HCT116 (cell line): ENCODE data around the gene SIPA1L3. TPM values are rescaled to one million over a fixed set of nuclear protein-coding genes. Genes with fewer than 3 reads are reported as not detected.

ENCODE experiments used
- ATAC-seq: fragments of 200-7000 bp; cut with Tn5 transposase; 2 replicates; pipeline ENCODE4 v1.9.1; 2020; ENCODE audit warnings: mild to moderate bottlenecking, moderate library complexity
- BruUV-seq: library from RNA; stranded (reverse); fragments of 400-500 nt; replicated peaks from 2 replicates; lab custom pipeline; 2021; lab: Mats Ljungman, UMichigan
- CTCF ChIA-PET: fragments of 300-600 bp; sonication (Branson Sonifier 250); formaldehyde crosslinking; loops from one replicate; lab custom pipeline; 2021; ENCODE audit warnings: antibody characterized with exemption; lab: Charles Lee
- POLR2A ChIA-PET: fragments of 300-600, 350-600 bp; sonication (Branson Sonifier 250); formaldehyde crosslinking; loops from one replicate; lab custom pipeline; 2021; ENCODE audit warnings: antibody characterized with exemption; lab: Charles Lee
- RAD21 ChIA-PET, 2 experiments: fragments of 300-600 bp; sonication (Branson Sonifier 250); formaldehyde crosslinking; loops; one replicate each; lab custom pipeline; 2023; ENCODE audit warnings: low total read pairs in 2 of 2; ENCODE audit not compliant: uncharacterized antibody in 2 of 2, unreplicated experiment in 2 of 2, low non-redundant PET in 1 of 2; lab: Charles Lee
- DNase-seq: peaks from one replicate; pipeline ENCODE4 v3.0.0-alpha.2; 2010; ENCODE audit warnings: low read depth, low spot score
- H2AFZ ChIP-seq: fragments of 200-600 bp; shearing (Covaris generic), sonication (generic); 2 replicates; pipeline ENCODE4 v1.6.1; 2017; ENCODE audit warnings: low read depth, mixed run types, mixed read lengths, antibody characterized with exemption, low read length; ENCODE audit not compliant: poor library complexity, severe bottlenecking
- H3K27ac ChIP-seq: 2 replicates; pipeline ENCODE4 v1.5.1; 2012; ENCODE audit warnings: low read depth, low read length
- H3K27me3 ChIP-seq: fragments of 200-600 bp; sonication (generic); 2 replicates; pipeline ENCODE4 v1.6.1; 2016; ENCODE audit warnings: mixed run types, low read length, mixed read lengths; ENCODE audit not compliant: insufficient read depth
- H3K36me3 ChIP-seq, 2 experiments: fragments of 200-500 bp in 1 of 2; fragments of 200-600 bp in 1 of 2; sonication (Bioruptor generic) in 1 of 2; sonication (generic) in 1 of 2; 2 replicates each; pipeline versions ENCODE4 v1.5.1 to v1.6.1; 2014 to 2016; ENCODE audit warnings: low read length in 2 of 2, inconsistent platforms in 1 of 2, mixed read lengths in 1 of 2, mixed run types in 1 of 2; ENCODE audit not compliant: insufficient read depth in 2 of 2, control insufficient read depth in 1 of 2
- H3K4me1 ChIP-seq, 2 experiments: fragments of 200-600 bp in 1 of 2; sonication (generic) in 1 of 2; 2 replicates each; pipeline versions ENCODE4 v1.5.1 to v1.6.1; 2012 to 2017; ENCODE audit warnings: low read length in 2 of 2, inconsistent platforms in 1 of 2, mild to moderate bottlenecking in 1 of 2, mixed read lengths in 1 of 2, mixed run types in 1 of 2, moderate library complexity in 1 of 2; ENCODE audit not compliant: insufficient read depth in 2 of 2, control insufficient read depth in 1 of 2
- H3K4me2 ChIP-seq: fragments of 200-600 bp; sonication (generic); 2 replicates; pipeline ENCODE4 v1.6.1; 2017; ENCODE audit warnings: mixed run types, low read length, mixed read lengths
- H3K4me3 ChIP-seq, 2 experiments: fragments of 200-600 bp in 1 of 2; sonication (generic) in 1 of 2; replicated peaks in 1 of 2; 2 replicates each; pipeline ENCODE4 v1.5.1; 2011 to 2016; ENCODE audit warnings: low read length in 2 of 2, control low read depth in 1 of 2, low read depth in 1 of 2, mild to moderate bottlenecking in 1 of 2, mixed read lengths in 1 of 2, mixed run types in 1 of 2
- H3K79me2 ChIP-seq: fragments of 200-600 bp; sonication (generic); 2 replicates; pipeline ENCODE4 v1.6.1; 2017; ENCODE audit warnings: mild to moderate bottlenecking, mixed run types, low read length, moderate library complexity, mixed read lengths; ENCODE audit not compliant: insufficient read depth
- H3K9ac ChIP-seq: fragments of 200-600 bp; sonication (generic); 2 replicates; pipeline ENCODE4 v1.6.1; 2016; ENCODE audit warnings: low read length, mixed read lengths
- H3K9me2 ChIP-seq: fragments of 200-600 bp; sonication (generic), shearing (Covaris generic); 2 replicates; pipeline ENCODE4 v1.6.1; 2017; ENCODE audit warnings: mixed run types, mild to moderate bottlenecking, moderate library complexity; ENCODE audit not compliant: insufficient read depth
- H3K9me3 ChIP-seq, 2 experiments: fragments of 200-500 bp in 1 of 2; fragments of 200-600 bp in 1 of 2; sonication (Bioruptor generic) in 1 of 2; sonication (generic) in 1 of 2; 2 replicates each; pipeline ENCODE4 v1.6.1; 2014 to 2017; ENCODE audit warnings: low read length in 2 of 2, mixed read lengths in 2 of 2, inconsistent platforms in 1 of 2, low read depth in 1 of 2, mild to moderate bottlenecking in 1 of 2, mixed run types in 1 of 2, moderate library complexity in 1 of 2; ENCODE audit not compliant: control insufficient read depth in 1 of 2, insufficient read depth in 1 of 2
- H4K20me1 ChIP-seq: fragments of 200-600 bp; sonication (generic), shearing (Covaris generic); 2 replicates; pipeline ENCODE4 v1.6.1; 2017; ENCODE audit warnings: mixed run types, mild to moderate bottlenecking, moderate library complexity; ENCODE audit not compliant: insufficient read depth
- ATF3 ChIP-seq: IDR thresholded peaks from 2 replicates; pipeline ENCODE4 v1.6.1; 2012
- CBX3 ChIP-seq: IDR thresholded peaks from 2 replicates; pipeline ENCODE4 v1.6.1; 2012; ENCODE audit warnings: low read depth
- EGR1 ChIP-seq: IDR thresholded peaks from 2 replicates; pipeline ENCODE4 v1.6.1; 2012; ENCODE audit warnings: low read depth
- EZH2 ChIP-seq: fragments of 200-600 bp; sonication (generic); IDR thresholded peaks from 2 replicates; pipeline ENCODE4 v1.6.1; 2017; ENCODE audit warnings: antibody characterized with exemption, mixed run types
- EZH2phosphoT487 ChIP-seq: fragments of 200-600 bp; IDR thresholded peaks from 2 replicates; pipeline ENCODE4 v1.6.1; 2018; ENCODE audit warnings: antibody characterized with exemption, borderline replicate concordance
- FOSL1 ChIP-seq: IDR thresholded peaks from 2 replicates; pipeline ENCODE4 v1.6.1; 2012; ENCODE audit warnings: low read depth
- POLR2AphosphoS5 ChIP-seq: IDR thresholded peaks from 2 replicates; pipeline ENCODE4 v1.6.1; 2011; ENCODE audit warnings: mild to moderate bottlenecking, low read depth, low read length, moderate library complexity
- SIN3A ChIP-seq: IDR thresholded peaks from 2 replicates; pipeline ENCODE4 v1.6.1; 2012; ENCODE audit warnings: low read depth
- SP1 ChIP-seq: IDR thresholded peaks from 2 replicates; pipeline ENCODE4 v1.6.1; 2012; ENCODE audit warnings: low read depth
- YY1 ChIP-seq: IDR thresholded peaks from 2 replicates; pipeline ENCODE4 v1.6.1; 2011; ENCODE audit warnings: low read length, low read depth, moderate library complexity, mild to moderate bottlenecking; ENCODE audit not compliant: insufficient replicate concordance; ENCODE audit errors: extremely low read depth
- ZFX ChIP-seq: fragments of 450-650 bp; IDR thresholded peaks from 2 replicates; pipeline ENCODE4 v1.6.1; 2017
- ZNF274 ChIP-seq: fragments of 200-500 bp; sonication (Bioruptor generic); IDR thresholded peaks from 2 replicates; pipeline ENCODE4 v1.6.1; 2014; ENCODE audit warnings: mild to moderate bottlenecking, low read depth, low read length, inconsistent platforms
- intact Hi-C: fragments of 100-400 bp; cut with micrococcal nuclease; formaldehyde crosslinking; loops from 2 replicates; pipeline ENCODE4 v1.10.0; 2022
- total RNA-seq: library from RNA; stranded (reverse); gene quantifications from one replicate; pipeline ENCODE4 v1.2.1, GENCODE V29; 2021; ENCODE audit not compliant: unreplicated experiment
- TF ChIP-seq, protein P1 (sequence below): IDR thresholded peaks from 2 replicates; pipeline ENCODE4 v1.6.1; 2011; ENCODE audit warnings: mild to moderate bottlenecking, low read length, moderate library complexity; ENCODE audit not compliant: insufficient replicate concordance; ENCODE audit errors: extremely low read depth

SIPA1L3 gene
- total RNA-seq, 1 experiment from 2014 or later, result 41.8 TPM

DNA sequence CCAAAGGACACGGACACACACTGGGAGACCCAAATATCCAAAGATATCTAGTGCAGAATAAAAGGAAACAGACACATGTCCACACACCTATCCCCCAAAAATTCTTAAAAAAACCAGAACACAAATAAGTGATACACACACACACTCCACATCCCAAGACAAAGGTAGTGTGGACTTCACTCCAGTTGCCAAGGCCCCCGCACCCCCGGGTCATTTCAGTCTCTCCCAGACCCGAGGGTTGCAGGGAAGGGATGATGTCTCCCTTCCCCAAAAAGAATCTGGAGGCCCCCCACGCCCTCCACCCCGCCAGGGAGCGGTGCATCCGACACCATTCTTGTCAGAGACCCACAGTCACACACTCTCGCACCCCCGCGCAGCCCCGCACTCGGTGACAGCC lies 316.6 kb downstream of the SIPA1L3 start:
- ChIA-PET CTCF (no interaction called here), RAD21 (no interaction called here)
- Histone ChIP-seq H2AFZ (peak overlapping the region; percentile 45), H4K20me1 (no peaks in the 10 kb centered on the region), H3K9ac (peak overlapping the region; percentile 61), H3K4me3 (peak overlapping the region; percentile 60 to 62), H3K4me2 (peak overlapping the region; percentile 87), H3K79me2 (no peaks in the 10 kb centered on the region), H3K4me1 (peaks cover 7 to 38% of the 10 kb centered on the region in 2 experiments; a peak in 3 of 4 replicates)
- no peak for ATAC-seq
- intact Hi-C loops, result loop anchor here (1.0 kb wide), 1 partner anchor 321 kb away; no protein-coding TSS in a partner anchor
- TF ChIP-seq SIN3A (no peak), ZNF274 (no peak)
- TF ChIP-seq, protein P1, sequence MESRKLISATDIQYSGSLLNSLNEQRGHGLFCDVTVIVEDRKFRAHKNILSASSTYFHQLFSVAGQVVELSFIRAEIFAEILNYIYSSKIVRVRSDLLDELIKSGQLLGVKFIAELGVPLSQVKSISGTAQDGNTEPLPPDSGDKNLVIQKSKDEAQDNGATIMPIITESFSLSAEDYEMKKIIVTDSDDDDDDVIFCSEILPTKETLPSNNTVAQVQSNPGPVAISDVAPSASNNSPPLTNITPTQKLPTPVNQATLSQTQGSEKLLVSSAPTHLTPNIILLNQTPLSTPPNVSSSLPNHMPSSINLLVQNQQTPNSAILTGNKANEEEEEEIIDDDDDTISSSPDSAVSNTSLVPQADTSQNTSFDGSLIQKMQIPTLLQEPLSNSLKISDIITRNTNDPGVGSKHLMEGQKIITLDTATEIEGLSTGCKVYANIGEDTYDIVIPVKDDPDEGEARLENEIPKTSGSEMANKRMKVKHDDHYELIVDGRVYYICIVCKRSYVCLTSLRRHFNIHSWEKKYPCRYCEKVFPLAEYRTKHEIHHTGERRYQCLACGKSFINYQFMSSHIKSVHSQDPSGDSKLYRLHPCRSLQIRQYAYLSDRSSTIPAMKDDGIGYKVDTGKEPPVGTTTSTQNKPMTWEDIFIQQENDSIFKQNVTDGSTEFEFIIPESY, result no peak
- TF ChIP-seq, all 23 proteins: peak for 0
- Histone ChIP-seq H3K9me2 (no peaks in the 10 kb centered on the region), H3K36me3 (no peaks in the 10 kb centered on the region), H3K27me3 (no peaks in the 10 kb centered on the region), H3K9me3 (no peaks in the 10 kb centered on the region), H3K27ac (no peak overlapping the region)
- no peak for DNase-seq
- POLR2A ChIA-PET, result no interaction called here
- no TSS peak for BruUV-seq

DNA sequence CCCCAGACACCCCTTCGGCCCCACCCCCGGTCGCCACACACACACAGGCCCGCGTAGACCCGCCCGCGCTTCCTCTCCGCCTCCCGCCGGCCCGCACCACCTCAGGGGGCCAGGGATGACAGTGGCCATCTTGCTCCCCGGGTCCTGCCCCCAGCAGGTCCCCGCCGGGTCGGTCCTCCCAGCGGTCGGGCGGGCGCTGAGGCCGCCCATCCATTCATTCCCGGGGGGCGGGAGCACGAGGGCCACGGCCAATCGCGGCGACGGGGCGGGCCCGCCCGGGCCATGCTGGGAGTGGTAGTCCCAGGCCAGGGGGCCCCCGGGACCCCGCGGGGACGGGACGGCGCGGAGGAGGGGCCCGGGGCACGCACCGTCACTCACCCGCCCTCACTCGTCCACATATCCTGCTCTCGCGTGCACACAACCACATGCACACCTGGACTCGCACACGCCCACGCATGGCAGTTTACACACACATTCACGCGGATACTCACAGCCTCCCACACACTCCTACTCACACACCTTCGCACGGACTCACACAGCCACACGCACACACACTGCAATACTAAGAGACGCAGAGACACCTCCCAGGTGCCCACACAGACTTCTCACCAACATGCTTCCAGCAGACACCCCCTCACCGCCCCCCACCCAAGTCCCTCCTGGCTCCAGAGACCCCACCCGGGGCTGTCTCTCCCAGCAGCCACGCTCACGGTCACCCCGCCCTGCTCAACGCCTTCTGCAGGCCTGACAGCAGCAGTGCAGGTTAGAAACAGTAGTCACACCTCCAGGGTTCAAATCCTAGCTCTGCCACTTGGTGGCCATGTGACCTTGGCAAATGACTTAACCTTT lies 317.2 kb downstream of the SIPA1L3 start, which contains the start of gene DPF1:
TSS of gene DPF1 (minus strand) at position 209 of the 849 bp plus-strand sequence. CDS start at position 129, 80 bp downstream.
- Histone ChIP-seq H2AFZ (peak within 1 kb of the TSS; percentile 45), H3K4me3 (peak within 1 kb of the TSS; percentile 60 to 62), H4K20me1 (no peaks in the 10 kb centered on the region), H3K4me2 (peak within 1 kb of the TSS; percentile 87), H3K27ac (peak within 1 kb of the TSS; percentile 8; the same call in 1 of the 2 replicates), H3K9ac (peak within 1 kb of the TSS; percentile 61), H3K27me3 (no peaks in the 10 kb centered on the region), H3K36me3 (no peaks in the 10 kb centered on the region), H3K9me2 (no peaks in the 10 kb centered on the region), H3K9me3 (no peaks in the 10 kb centered on the region), H3K4me1 (peaks cover 10 to 44% of the 10 kb centered on the region in 2 experiments; a peak in 3 of 4 replicates), H3K79me2 (no peaks in the 10 kb centered on the region)
- RAD21 ChIA-PET, result interaction anchor here (0.7 to 1.0 kb wide), 2 partner anchors 24 to 322 kb away, joined by 3 read pairs; no protein-coding TSS in a partner anchor
- DNase-seq (peak; percentile 54), ATAC-seq (peak; percentile 91)
- intact Hi-C loops, result loop anchor here (1.0 kb wide), 1 partner anchor 322 kb away; no protein-coding TSS in a partner anchor
- CTCF ChIA-PET, result interaction anchor here (0.6 to 3.8 kb wide), 7 partner anchors 16 to 325 kb away, joined by 3 to 35 read pairs (median 3); partner anchors contain the start of gene PSMD8
- POLR2A ChIA-PET, result no interaction called here
- no TSS peak for BruUV-seq
- TF ChIP-seq EGR1, result peak; percentile 96
- no peak for TF ChIP-seq ZNF274
- no peak for TF ChIP-seq CBX3
- TF ChIP-seq EZH2phosphoT487, result no peak
- peak; percentile 53 for TF ChIP-seq POLR2AphosphoS5
- no peak for TF ChIP-seq ATF3
- TF ChIP-seq, protein P1, result peak; percentile 37
- TF ChIP-seq EZH2, result no peak
- no peak for TF ChIP-seq SIN3A
- peak; percentile 88 for TF ChIP-seq SP1
- TF ChIP-seq FOSL1, result no peak
- TF ChIP-seq ZFX, result no peak
- peak; percentile 32 for TF ChIP-seq YY1
